ENCODE data around the gene KRTAP12-1.

- TF ChIP-seq GATA2 (IDR thresholded peaks at IDR 0.05; ENCODE audit: low read depth, low read length) (no peak), GATA3 (IDR thresholded peaks at IDR 0.05; ENCODE audit: low read depth, low read length) (no peak)
Measured at GRCh38 chr21:44713846-44714245, 31.9 kb upstream of the KRTAP12-1 start.

Data from SH-SY5Y (cell line).